Transverse colon (tissue), 4 donors: ENCODE data around the gene BCL11A.

Experiments used
- EP300 ChIP-seq: sonication (generic); formaldehyde crosslinking; IDR thresholded peaks from one replicate; pipeline ENCODE4 v1.6.1; 2017; ENCODE audit warnings: antibody characterized with exemption, low read depth
- POLR2A ChIP-seq: fragments of 450-650 bp; IDR thresholded peaks from one replicate; pipeline ENCODE4 v1.6.1; 2016; ENCODE audit warnings: antibody characterized with exemption, mild to moderate bottlenecking, moderate library complexity
- POLR2AphosphoS5 ChIP-seq, 3 donors: sonication (generic); formaldehyde crosslinking; IDR thresholded peaks; one replicate each; pipeline ENCODE4 v1.6.1; 2016; ENCODE audit warnings: antibody characterized with exemption in 3 of 3
- TF ChIP-seq, protein P1 (sequence below), 5 experiments: fragments of 200-600 bp in 3 of 5; fragments of 450-650 bp in 2 of 5; sonication (generic) in 3 of 5; IDR thresholded peaks; 1 replicate in 2 of 5; 2 replicates in 3 of 5; pipeline ENCODE4 v1.5.1; 2016 to 2017; ENCODE audit warnings: antibody characterized with exemption in 5 of 5, inconsistent platforms in 3 of 5, mild to moderate bottlenecking in 2 of 5, moderate library complexity in 1 of 5

DNA sequence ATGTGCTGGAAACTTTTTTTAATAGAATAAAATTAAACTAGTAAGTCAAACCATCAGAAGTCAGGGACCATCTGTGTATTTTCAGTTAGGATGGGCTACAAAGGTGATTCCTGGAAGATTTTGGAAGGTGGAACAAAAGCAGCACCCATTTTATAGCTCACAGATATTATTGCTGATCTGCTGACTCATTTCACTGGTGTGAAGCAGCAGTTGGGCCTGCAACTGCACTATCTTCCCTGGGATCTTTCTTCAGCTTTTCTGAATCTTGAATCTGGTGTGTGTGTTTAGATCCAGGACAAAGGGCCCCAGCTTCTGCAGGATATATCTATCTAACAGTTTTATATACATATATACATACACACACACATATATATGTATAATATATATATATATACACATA is 35.6 kb upstream of the BCL11A start:
- no peak for TF ChIP-seq POLR2A
- TF ChIP-seq, protein P1, sequence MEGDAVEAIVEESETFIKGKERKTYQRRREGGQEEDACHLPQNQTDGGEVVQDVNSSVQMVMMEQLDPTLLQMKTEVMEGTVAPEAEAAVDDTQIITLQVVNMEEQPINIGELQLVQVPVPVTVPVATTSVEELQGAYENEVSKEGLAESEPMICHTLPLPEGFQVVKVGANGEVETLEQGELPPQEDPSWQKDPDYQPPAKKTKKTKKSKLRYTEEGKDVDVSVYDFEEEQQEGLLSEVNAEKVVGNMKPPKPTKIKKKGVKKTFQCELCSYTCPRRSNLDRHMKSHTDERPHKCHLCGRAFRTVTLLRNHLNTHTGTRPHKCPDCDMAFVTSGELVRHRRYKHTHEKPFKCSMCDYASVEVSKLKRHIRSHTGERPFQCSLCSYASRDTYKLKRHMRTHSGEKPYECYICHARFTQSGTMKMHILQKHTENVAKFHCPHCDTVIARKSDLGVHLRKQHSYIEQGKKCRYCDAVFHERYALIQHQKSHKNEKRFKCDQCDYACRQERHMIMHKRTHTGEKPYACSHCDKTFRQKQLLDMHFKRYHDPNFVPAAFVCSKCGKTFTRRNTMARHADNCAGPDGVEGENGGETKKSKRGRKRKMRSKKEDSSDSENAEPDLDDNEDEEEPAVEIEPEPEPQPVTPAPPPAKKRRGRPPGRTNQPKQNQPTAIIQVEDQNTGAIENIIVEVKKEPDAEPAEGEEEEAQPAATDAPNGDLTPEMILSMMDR (IDR thresholded peaks at IDR 0.05), result no peak
- no peak for TF ChIP-seq POLR2AphosphoS5 (IDR thresholded peaks at IDR 0.05)
- no peak for TF ChIP-seq EP300
